Gastroesophageal sphincter (tissue), 2 donors: ENCODE results near the gene ARHGAP8.

Experiments used
- POLR2A ChIP-seq, 2 donors: fragments of 450-650 bp; IDR thresholded peaks; one replicate each; pipeline ENCODE4 v1.6.1; 2017; ENCODE audit warnings: antibody characterized with exemption in 2 of 2, mild to moderate bottlenecking in 2 of 2, moderate library complexity in 1 of 2
- POLR2AphosphoS5 ChIP-seq: sonication (generic); formaldehyde crosslinking; IDR thresholded peaks from one replicate; pipeline ENCODE4 v1.6.1; 2017; ENCODE audit warnings: antibody characterized with exemption

GRCh38 chr22:44845796-44846720 lies 93.7 kb downstream of the ARHGAP8 start:
- TF ChIP-seq POLR2A (IDR thresholded peaks at IDR 0.05) (no peak), POLR2AphosphoS5 (no peak)
